Measurements from ENCODE around the gene S100A9.
"Not testable (repeated sequence)": the region's sequence is repeated elsewhere in the genome, so short reads cannot be mapped to it uniquely, and the experiment has no call there.

Gene S100A9

GRCh38 chr1:153390938-153391710, 33.5 kb downstream of the S100A9 start, which contains the start of gene S100A8:
Gene S100A8 (minus strand): TSS chr1:153391073. CDS start chr1:153390535, 538 bp downstream.
- no peak for ATAC-seq

- ATAC-seq: no peak
Observed at GRCh38 chr1:153392258-153392657, 34.6 kb downstream of the S100A9 start.

- ATAC-seq: no peak
Observed at GRCh38 chr1:153392822-153393221, 35.2 kb downstream of the S100A9 start.

- no peak for ATAC-seq
Observed at GRCh38 chr1:153393926-153394325, 36.3 kb downstream of the S100A9 start.

GRCh38 chr1:153394391-153394790, 36.7 kb downstream of the S100A9 start:
- no peak for ATAC-seq

- no peak for ATAC-seq
Observed at GRCh38 chr1:153395136-153395685, 37.6 kb downstream of the S100A9 start.

GRCh38 chr1:153395776-153396175, 38.1 kb downstream of the S100A9 start:
- ATAC-seq: no peak

- no peak for ATAC-seq
Observed at GRCh38 chr1:153396461-153396860, 38.8 kb downstream of the S100A9 start.

GRCh38 chr1:153397051-153397923, 39.6 kb downstream of the S100A9 start:
- ATAC-seq: no peak

- no peak for ATAC-seq
Observed at GRCh38 chr1:153397924-153398651, 40.4 kb downstream of the S100A9 start.

GRCh38 chr1:153399401-153400055, 41.9 kb downstream of the S100A9 start:
- no peak for ATAC-seq

- no peak for ATAC-seq
Observed at GRCh38 chr1:153400244-153400643, 42.6 kb downstream of the S100A9 start.

GRCh38 chr1:153401461-153401860, 43.8 kb downstream of the S100A9 start:
- no peak for ATAC-seq

GRCh38 chr1:153402226-153402625, 44.6 kb downstream of the S100A9 start:
- no peak for ATAC-seq

- no peak for ATAC-seq
Observed at GRCh38 chr1:153403421-153404085, 45.9 kb downstream of the S100A9 start.

- ATAC-seq: no peak
Observed at GRCh38 chr1:153404086-153404635, 46.5 kb downstream of the S100A9 start.

- no peak for ATAC-seq
Observed at GRCh38 chr1:153404768-153405167, 47.1 kb downstream of the S100A9 start.

- ATAC-seq: not testable (repeated sequence)
Observed at GRCh38 chr1:153405825-153406599, 48.4 kb downstream of the S100A9 start.

GRCh38 chr1:153407274-153407673, 49.6 kb downstream of the S100A9 start:
- not testable (repeated sequence) for ATAC-seq

Measured in activated CD4-positive, CD25-positive, alpha-beta regulatory T cell treated with anti-CD3 and anti-CD28 coated beads, Interleukin-2, amount 50 U/mL, for 24 hours (primary cell).